OCI-M2 (cell line): ENCODE results near the gene LRRC26.
"Not testable (repeated sequence)": the region's sequence is repeated elsewhere in the genome, so short reads cannot be mapped to it uniquely, and the experiment has no call there.

ENCODE experiments used
- DNase-seq: peaks from one replicate; lab custom pipeline; 2025; ENCODE audit not compliant: unreplicated experiment; lab: John Stamatoyannopoulos, UW

Gene LRRC26

GRCh38 chr9:137138722-137139467 lies 31.0 kb downstream of the LRRC26 start, which contains the start of gene GRIN1:
GRIN1 (plus strand) TSS chr9:137139154; CDS start chr9:137139487, 333 bp downstream.
- no peak for DNase-seq

- DNase-seq = no peak
Measured at GRCh38 chr9:137138058-137138721, 31.7 kb downstream of the LRRC26 start.

GRCh38 chr9:137136881-137137607 lies 32.8 kb downstream of the LRRC26 start:
- DNase-seq = no peak

- no peak for DNase-seq
Measured at GRCh38 chr9:137136261-137136880, 33.5 kb downstream of the LRRC26 start.

GRCh38 chr9:137135154-137135553 lies 34.7 kb downstream of the LRRC26 start:
- not testable (repeated sequence) for DNase-seq

GRCh38 chr9:137134191-137134590 lies 35.7 kb downstream of the LRRC26 start:
- no peak for DNase-seq

- DNase-seq = no peak
Measured at GRCh38 chr9:137130176-137130755, 39.6 kb downstream of the LRRC26 start.

GRCh38 chr9:137129456-137130175 lies 40.2 kb downstream of the LRRC26 start:
- peak; percentile 61 for DNase-seq

GRCh38 chr9:137128862-137129455 lies 40.9 kb downstream of the LRRC26 start:
- DNase-seq = no peak

- DNase-seq = no peak
Measured at GRCh38 chr9:137128158-137128861, 41.5 kb downstream of the LRRC26 start.

GRCh38 chr9:137127301-137128157 lies 42.3 kb downstream of the LRRC26 start:
- peak; percentile 43 for DNase-seq

- DNase-seq = no peak
Measured at GRCh38 chr9:137126786-137127185, 43.1 kb downstream of the LRRC26 start.

GRCh38 chr9:137123952-137124462 lies 45.8 kb downstream of the LRRC26 start:
- DNase-seq = not testable (repeated sequence)

- no peak for DNase-seq
Measured at GRCh38 chr9:137123468-137123837, 46.4 kb downstream of the LRRC26 start.

GRCh38 chr9:137122796-137123467 lies 46.9 kb downstream of the LRRC26 start:
- not testable (repeated sequence) for DNase-seq

GRCh38 chr9:137121927-137122795 lies 47.7 kb downstream of the LRRC26 start:
- DNase-seq = not testable (repeated sequence)
